OCI-M1 (cell line): ENCODE results near the gene PALM2AKAP2.
A peak's percentile ranks its signal among the peaks of the same experiment; 100 is the strongest.
"Not testable (repeated sequence)": the region's sequence is repeated elsewhere in the genome, so short reads cannot be mapped to it uniquely, and the experiment has no call there.

ENCODE experiments used
- DNase-seq: peaks from one replicate; lab custom pipeline; 2025; lab: John Stamatoyannopoulos, UW

Gene PALM2AKAP2

DNA sequence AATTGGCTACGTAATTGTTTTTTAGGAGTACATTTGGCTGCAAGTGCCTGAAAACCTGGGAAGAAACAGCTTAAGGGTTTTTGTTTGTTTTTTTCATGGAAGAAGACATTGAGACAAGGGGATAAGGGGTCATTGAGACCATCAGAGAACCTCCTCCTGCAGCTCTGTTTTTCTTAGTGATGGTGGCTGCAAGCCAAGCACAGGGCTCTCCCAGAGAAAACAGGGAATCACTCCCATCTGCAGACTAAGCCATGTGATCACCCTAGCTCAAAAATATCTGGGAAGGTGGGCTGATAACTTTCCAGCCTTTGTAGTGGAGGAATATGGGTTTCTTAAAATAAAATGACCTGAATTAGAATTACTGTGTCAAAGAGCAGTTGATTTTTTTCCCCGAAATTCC lies 25.1 kb downstream of the PALM2AKAP2 start:
- no peak for DNase-seq

DNA sequence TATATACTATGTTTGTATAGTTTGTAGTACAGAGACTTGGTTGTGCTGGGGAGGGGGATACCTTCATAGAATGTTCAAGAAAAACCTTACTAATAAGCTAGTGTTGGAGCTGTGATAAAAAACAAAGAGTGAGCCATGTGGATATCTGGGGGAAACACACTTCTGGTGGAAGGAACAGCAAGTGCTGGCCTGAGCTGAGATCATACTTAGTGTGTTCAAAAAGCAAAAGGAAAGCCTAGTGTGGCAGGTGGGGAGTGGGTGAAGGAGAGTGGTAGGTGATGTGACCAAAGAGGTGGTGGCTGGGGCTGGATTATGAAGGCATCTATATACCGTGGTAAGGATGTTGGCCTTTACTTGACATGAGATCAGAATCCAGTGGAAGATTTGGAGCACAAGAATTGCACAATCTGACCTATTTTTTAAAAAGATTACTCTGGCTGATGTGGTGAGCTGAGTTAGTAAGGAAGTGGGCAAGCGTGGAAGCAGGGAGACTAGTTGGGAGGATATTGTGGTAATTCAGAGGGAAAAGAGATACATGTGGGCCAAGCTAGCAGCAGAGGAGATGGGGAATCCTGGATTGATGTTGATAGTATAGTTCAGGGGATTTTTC lies 26.6 kb downstream of the PALM2AKAP2 start:
- no peak for DNase-seq

DNA sequence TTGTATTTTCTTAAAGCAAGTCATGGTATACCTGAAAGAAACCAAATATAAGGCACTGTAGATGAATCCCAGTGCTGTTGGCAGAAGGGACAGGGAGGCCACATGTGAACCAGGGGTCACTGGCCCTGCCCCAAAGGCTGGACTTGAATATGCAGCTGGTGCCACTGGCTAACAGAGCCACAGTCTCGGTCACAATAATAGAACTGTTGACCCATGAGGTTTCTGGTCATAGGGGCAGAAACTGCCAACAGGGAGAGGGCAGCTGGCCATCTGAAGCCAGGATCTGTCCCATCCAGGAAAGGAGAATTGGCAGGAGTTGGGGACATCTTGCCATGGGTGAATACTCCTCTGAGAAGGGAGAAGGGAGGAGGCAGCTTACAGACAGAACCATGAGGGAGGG lies 31.9 kb downstream of the PALM2AKAP2 start:
- no peak for DNase-seq

DNA sequence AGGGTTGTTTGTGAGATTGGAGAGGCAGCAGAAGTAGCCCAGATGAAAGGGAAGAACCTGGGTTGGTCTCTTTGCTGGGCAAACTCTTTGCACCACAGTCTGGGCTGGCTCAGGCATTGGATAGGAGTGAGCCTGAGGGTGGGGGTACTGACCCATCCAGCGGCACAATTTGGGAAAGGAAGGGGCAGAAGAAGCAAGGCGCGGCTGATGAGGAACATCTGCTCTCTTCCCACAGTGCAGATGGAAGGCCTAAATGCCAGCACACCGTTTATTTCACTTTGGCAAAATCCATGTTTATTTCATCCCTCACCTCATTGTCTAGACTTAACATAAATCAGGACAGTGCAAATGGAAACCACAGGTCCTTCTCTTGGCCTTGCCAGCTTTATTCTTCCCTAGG lies 32.3 kb downstream of the PALM2AKAP2 start:
- no peak for DNase-seq

DNA sequence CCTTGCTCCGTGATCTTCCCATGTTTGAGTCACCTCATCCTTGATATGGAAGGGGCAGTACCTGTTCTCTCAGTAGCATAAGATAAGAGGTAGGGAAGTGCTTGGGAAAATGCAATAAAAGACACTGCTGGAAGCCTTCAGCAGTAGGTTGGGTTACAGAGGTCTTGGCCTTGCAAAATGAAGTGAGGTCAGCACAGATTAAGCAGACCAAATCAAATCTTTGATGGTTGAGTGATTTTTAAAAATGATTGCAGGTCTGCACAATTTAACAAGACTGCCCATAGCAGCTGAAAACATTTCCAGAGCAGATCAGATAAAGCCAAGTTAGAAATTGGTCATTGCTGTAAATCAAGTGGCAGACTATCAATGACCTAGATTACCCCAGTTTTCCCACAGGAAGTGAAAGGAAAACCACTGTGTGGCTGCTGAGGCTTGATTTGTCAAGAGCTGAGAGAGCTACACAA lies 32.9 kb downstream of the PALM2AKAP2 start:
- no peak for DNase-seq

DNA sequence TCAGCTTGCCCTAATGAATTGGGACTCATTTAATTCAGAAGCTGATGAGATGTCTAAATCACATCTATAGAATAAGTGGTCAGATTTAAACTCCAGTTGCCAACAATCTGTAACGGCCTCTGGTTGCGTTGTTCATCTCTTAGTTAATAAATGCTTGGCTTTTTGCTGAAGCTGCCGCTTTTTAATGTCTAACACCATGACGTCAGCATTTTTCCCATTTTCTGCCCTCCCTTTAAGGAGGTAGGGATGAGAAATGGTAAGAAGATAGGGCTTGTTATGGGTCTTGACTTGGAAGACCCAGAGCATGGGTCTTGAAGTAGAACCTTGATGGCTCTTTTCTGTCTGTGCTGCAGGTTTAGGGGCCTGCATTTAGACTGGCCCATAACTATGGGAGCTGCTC lies 33.3 kb downstream of the PALM2AKAP2 start:
- DNase-seq = no peak

DNA sequence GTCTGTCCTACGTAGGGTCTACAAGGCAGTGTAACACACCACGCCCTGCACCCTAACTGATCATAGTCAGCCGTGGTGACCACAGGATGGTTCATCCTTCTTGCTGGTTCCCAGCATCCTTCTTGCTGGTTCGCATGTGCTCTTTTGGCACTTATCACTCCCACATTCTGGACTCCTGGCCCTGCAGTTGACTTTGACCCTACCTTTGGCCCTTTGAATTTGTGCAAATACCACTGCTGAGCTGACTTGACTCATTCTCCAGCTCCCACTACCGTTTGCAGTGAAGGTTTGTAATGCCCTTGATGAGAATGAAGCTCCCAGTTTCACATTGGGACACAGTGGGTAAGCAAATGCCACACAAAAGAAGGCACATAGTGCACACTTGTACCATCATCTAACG lies 33.8 kb downstream of the PALM2AKAP2 start:
- no peak for DNase-seq

DNA sequence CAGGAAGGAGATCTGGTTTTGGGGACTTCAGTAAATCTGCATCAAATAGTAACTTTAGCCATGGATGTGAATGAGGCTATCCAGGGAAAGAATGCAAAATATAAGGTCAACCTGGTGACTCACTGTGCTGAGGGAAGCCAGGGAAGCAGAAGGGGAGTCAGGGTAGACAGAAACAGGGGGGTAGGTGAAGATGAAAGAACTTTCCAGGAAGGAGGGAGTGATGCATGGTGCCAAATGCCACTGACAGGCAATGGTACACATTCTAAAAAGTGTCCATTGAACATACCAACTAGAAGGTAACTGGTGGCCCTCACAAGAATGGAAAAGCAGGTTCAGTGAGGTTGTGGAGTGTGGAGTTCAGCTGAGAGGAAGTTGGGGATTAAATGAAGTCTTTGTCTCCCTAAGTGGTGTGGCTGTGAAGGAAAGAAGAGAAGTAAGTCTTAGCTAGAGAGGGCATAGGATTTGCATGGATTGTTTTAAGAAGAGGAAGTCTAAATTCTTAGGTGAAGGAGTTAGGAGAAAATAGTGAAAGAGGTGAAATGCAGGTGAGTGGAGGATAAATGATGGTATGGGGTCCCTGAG lies 35.5 kb downstream of the PALM2AKAP2 start:
- DNase-seq = no peak

DNA sequence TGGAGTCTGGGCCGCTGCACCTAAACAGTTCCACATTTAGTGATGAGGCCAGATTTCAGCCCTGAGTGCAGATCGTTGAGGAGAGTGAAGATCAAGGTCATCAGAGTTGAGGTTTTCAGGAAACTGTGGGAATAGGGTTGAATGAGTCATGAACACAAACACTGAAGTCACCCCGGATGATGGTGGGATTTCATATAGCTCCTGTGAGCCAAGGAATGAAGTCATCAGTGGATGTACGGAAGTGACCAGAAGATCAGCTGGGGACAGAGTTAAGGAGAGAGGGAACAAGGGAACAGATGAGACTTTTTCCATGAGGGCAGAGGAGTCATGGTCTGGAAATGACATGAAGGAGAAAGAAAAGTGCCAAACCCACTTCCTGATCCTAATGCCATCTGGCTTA lies 36.5 kb downstream of the PALM2AKAP2 start:
- no peak for DNase-seq

DNA sequence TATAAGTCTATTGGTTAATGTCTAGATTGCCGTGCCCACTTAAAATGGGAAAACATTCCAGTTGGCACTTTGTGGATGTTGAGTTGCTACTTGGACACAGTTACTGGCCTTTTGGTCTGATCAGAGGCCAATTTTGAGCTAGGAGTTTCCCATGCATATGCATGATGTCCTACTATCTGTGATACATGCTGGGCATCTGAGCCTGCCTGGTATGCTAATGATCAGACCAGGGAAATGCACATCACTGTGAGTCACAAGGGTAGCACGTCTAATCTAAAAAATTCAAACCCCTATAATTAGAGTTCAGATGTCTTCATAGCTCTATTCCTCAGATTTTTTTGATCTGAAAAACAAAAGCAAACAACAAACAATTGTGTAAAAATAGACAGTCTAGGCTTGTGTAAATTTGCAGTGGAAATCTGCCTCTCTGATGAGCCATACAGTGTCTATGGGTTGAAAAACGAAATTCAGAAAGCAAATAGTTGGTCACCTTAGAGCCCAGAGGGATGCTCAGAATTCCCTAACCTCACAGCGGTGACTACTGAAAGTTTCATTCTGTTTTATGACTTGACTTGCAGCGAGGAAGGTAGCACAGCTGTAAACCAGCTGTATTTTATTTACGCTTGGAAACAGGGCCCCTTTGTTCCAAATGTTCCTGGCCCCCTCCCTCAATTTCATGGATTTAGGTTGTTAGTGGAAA lies 37.3 kb downstream of the PALM2AKAP2 start:
- no peak for DNase-seq

DNA sequence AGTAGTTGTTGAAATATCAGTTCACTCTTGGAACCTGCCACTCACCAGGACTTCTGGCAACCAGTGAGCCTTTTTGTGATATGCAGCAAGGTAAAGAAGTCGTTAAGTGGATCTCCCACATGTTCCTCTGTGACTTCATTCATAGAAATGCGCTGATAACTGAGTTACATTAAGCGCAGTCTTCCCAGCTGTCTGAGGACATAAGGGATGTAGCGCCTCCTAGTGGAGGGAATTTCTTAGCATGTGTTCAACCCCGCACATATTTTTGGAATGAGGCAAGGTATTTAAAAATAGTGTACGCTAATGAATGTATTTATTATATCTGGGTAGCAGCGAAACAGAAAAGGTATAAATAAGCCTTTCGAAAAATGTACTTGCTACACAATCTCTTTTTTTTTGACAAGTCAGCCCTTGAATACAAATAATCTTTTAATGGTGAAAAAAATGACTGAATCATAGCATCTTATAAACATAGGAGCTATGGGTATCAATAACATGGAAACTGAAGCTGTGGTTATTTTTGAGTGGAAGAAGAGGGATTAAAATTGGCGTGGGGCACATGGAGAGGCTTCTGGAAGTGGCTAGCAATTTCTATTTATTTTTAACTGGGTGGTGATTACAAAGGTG lies 38.0 kb downstream of the PALM2AKAP2 start:
- DNase-seq = peak; percentile 84

DNA sequence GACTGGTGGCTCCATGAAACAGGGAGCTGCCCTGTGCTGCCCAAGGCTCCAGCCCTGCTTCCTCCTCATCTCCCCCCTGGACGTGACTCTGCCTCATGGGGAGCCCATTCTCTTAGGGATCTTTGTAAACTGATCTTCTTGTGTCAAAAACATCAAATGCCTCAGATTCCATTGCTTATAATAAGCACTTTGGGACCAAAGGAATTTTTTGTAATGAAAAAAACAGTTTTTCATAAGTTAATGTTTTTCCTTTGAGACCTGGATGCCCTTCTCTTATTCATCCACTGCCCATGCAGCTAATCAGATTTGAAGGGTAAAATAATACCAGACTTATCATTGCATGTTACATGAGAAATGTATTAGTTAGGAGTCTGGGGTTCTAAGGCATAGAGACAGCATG lies 41.7 kb downstream of the PALM2AKAP2 start:
- DNase-seq = no peak

DNA sequence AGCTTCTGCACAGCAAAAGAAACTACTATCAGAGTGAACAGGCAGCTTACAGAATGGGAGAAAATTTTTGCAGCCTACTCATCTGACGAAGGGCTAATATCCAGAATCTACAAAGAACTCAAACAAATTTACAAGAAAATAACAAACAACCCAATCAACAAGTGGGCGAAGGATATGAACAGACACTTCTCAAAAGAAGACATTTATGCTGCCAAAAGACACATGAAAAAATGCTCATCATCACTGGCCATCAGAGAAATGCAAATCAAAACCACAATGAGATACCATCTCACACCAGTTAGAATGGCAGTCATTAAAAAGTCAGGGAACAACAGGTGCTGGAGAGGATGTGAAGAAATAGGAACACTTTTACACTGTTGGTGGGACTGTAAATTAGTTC lies 45.4 kb downstream of the PALM2AKAP2 start:
- not testable (repeated sequence) for DNase-seq

DNA sequence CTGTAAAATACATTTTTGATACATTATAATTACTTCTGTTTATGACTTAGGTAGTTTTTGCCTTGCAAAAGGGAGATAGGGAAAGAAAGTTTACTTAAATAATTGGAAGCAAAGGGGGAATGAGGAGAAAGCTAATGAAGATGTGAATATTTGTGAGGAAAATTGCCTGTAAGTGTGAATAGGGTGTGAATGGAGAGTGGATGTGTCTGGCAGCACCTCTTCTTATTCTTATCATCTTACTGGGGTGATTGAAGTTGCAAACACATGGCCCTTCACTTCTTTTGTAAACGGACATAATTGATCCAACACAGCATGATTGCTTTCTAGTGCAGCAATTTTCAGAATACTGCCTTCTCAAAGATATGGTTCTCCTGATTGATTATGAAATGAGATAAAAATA lies 46.6 kb downstream of the PALM2AKAP2 start:
- DNase-seq = no peak

DNA sequence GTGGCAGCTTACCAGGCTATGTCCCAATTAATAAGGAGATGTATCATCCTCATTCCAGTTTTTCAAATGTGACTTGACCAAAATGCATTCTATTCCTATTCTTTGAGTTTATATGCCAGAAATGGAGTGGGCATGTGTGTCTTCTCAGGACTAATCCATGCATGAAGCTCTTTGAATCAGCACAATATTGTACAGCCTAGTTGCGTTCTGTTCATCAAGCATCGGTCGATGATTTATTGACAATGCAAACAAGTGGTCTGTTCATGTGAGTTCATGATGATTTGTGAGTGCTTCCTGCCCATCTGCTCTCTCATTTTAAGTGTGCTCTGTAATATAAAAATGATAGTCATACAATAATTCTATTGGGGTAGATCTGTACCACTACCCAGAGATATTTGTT lies 48.3 kb downstream of the PALM2AKAP2 start:
- DNase-seq = no peak
